HG03378 (cell line): ENCODE results near the gene CAPZA1.
"Not testable (repeated sequence)": the region's sequence is repeated elsewhere in the genome, so short reads cannot be mapped to it uniquely, and the experiment has no call there.

Experiments used
- ATAC-seq: cut with Tn5 transposase; IDR thresholded peaks from one replicate; pipeline ENCODE4 v1.9.1; 2021; ENCODE audit warnings: mild to moderate bottlenecking, moderate library complexity; ENCODE audit not compliant: unreplicated experiment

The CAPZA1 gene

DNA sequence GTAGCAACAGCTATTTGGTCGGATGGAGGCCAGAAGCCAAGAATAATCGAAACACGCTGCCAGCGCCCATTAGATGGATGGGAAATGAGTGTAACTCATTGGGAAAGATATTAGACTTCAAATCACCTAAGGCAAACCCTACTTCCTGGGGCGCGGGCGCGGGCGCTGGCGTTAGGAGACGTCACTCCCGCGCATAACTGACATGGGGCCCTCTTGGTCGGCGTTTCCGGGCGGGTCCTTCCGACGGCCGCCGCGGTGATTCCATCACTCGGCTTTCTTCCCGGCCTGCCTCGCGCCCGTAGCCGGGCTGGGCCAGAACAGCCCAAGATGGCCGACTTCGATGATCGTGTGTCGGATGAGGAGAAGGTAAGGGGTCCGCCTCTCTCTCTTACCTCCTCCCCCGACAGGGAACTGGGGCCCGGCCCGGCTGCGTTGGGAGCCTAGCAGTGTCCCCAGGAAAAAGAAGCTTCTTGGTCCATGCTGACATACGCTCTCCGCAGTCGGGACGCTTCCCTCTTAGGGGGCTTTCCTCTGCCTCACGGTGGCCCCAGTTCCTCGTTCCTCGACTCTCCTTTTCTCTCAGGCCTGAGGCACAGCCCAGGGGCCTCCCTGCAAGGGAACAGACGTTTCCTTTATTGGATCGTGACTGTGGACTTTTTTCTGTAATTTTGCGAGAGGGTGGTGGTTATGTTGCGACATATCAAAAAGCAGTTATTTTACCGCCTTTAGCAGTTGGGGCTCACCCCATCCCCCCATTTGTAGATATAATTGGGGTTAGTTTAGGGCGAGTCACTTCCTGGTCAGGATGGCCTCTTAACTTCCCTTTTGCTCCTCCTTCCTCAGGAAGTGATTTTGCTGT lies at the start of gene CAPZA1:
Gene CAPZA1, plus strand, starts transcription at position 315 of the 859 bp plus-strand sequence. Its CDS starts 13 bp downstream, at position 328.
- ATAC-seq: peak; percentile 61

DNA sequence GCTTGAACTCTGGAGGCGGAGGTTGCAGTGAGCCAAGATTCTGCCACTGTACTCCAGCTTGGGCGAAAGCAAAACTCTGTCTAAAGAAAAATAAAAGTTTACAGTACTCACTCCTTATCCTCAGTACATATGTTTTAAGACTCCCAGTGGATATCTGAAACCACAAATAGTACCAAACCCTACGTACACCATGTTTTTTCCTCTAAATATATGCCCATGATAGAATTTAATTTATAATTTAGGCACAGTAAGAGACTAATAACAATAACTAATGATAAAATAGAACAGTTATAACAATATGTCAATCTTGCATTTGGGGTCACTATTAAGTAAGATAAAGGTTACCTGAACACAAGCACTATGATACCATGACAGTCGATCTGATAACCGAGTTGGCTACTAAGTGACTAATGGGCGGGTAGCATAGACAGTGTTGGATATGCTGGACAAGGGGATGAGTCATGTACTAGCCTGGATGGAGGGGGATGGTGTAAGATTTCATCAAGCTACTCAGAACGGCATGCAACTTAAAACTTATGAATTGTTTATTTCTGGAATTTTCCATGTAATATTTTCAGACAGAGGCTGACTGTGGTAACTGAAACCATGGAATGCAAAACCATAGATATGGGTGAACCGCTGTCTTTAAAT lies 44.4 kb upstream of the CAPZA1 start:
- ATAC-seq: no peak

DNA sequence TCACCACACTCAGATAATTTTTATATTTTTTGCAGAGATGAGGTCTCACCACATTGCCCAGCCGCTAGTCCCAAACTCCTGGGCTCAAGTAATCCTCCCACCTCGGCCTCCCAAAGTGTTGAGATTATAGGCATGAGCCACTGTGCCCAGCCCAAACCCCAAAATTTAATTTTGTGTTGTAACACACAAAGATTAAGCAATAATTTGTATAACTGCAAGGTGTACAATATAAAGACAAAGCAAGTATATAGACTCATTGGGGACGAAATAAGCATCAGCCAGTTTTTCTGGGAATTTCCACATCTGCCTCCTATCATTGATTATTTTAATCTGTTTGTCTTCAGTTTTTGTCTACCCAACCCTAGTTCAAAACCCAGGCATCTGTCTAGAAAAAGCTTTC lies 43.4 kb upstream of the CAPZA1 start:
- no peak for ATAC-seq

DNA sequence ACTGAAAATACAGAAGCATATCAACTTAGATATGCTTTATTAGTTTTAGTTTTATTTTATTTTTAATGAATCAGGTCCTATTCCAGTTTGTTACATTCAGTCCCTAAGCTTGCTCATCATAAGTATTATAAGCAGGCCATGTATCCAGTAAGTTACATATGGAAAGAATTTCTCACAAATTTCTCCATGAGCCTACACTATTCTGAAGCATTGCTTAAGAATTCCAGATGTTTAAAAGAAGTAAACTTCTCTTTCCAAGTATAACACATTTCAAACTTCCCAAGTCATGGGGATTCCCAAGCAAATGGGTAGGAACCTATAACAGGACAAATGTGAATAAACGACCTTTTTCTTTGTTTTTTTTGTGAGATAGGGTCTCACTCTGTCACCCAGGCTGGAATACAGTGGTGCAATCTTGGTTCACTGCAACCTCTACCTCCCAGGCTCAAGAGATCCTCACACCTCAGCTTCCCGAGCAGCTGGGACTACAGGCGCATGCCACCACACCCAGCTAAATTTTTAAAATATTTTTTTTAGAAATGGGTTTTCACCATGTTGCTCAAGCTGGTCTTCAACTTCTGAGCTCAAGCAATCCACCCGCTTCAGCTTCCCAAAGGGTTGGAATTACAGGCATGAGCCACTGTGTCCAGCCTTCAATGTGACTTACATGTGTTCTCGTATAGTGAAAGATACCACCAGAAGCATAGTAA lies 39.7 kb upstream of the CAPZA1 start:
- no peak for ATAC-seq

DNA sequence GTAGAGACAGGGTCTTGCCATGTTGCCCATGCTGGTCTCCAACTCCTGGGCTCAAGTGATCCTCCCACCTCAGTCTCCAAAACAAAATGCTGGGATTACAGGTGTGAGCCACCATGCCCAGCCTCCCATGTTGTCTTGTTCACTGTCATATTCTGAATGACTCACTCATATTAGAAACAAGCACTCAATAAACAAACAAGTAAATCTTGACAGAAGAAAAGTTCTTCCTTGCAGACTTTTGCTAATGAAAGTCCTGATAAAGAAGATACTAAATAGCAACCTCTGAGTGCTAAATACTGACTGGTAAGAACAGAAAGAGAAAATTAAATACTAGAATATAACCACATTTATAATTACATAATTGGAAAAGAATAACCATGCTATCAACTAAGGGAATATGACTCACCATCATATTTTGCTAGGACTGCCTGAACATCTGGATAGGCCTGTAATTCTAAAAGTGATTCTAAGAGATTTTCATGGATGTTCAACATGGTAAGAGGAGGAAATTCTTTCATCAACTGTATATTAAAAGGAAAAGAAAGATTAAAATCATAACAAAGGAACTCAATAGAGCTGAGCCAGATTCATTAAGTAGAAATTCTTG lies 37.9 kb upstream of the CAPZA1 start:
- no peak for ATAC-seq

DNA sequence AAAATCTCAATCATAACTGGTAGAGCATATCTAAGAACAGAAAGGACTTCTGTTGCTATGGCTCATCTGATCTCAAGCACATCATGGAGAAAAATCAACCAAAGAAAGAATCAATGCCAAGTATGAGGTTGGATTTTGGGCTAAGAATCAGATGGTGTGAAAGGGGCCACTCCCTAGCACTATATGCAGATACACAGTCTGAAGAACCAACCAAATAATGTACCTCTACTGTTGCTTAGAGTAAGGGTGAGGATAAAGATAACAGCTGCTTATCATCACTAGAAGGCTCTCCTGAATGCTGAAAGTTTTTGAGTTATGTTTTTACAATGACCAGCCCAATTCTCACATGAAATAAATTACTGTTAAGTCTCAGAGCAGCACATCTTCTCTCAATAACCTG lies 36.3 kb upstream of the CAPZA1 start:
- ATAC-seq: no peak

DNA sequence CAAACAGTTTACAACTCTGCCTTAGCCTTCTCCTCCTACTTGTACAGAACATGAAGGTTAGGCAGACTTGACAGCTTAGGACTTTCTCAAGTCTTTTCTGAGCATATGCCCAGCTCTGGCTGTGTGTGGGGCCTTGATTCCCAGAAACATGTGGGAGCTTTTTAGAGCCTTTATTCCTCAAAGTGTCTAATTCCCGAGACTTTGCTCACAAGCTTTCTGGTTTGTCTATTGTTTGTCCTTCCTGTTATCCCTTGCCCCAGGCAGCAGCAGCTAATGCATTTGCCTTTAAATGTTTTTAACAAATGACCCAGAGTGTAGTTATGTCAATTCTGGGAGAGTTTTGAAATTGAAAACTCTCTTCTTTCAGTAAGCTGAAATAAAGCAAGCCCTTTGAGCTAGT lies 29.9 kb upstream of the CAPZA1 start:
- no peak for ATAC-seq

DNA sequence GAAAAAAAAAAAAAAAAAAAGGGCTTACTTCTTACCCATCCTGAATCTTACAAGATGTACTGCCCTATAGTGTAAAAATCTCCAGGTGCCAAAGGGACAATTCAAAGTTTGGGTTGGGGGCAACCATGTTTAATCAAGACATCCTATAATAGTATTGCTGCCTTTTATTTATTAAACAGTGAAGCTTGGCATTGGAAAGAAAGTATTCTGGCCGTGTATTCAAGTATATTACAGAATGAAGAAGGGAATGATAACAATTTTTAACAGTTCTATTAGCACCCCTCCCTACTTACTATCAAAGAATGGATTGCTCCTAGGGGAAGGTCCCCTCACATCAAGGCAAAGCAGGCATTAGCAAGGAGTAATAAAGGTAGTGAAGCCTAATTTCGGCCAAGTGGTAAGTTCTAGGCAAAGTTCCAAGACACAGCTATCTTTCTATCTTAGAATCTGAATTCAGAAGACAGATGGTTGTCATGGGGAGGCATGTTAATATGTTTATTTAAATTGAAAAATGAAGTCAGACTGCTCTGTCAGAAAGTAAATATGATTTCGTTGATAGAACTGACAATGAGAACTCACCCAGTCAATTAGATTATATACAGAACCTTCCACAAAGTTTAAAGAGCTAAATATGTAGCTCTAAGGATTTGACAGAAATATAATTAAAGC lies 25.3 kb upstream of the CAPZA1 start:
- no peak for ATAC-seq

DNA sequence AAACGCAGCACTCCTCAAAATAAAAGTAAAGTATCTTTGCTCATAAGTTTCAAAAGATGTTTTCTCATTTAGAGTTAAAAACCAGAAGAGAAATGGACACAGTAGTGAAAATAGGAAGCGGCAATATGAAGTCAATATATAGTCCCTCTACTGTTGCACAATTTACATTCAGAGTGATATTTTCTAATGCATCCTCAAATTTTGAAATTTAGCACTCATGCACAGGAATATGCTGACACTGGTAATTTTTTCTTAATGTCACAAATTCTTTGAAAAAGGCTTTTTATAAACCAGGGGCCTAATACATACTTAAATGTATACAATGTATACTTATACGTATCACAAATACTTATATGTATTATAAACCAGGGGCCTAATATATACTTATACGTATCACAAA lies 20.2 kb upstream of the CAPZA1 start:
- no peak for ATAC-seq

DNA sequence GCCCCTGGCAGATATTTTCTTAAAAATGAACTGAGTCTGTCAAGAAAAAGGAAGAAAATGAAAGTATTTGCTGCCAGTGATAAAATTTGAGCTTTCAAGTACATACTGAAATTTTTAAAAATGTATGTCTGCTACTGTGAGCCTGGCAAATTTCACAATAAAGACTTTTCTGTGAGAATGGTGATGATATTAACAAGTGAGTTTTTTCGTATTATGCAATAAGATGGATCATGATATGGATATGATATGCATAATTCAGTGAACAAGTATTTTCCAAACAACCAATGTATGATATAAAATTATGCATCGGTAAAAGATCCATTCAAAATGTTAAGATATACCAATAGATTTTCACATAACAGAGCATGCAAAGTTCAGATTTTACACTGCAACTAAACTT lies 16.6 kb upstream of the CAPZA1 start:
- ATAC-seq: no peak

DNA sequence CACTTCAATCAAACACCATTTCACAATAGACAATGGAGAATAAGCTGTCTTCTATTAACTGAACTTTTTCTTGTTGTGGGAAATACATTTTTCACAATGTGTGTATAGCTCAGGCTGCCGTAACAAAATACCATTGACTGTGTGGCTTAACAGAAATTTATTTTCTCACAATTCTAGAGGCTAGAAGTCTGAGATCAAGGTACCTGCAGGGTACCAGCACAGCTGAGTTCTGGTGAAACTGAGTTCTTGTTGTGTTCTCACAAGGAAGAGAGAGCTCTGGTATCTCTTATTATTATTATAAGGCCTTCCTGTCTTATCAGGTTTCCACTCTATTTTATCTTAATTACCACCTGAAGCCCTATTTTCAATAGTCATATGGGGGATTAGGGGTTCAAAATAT lies 16.1 kb upstream of the CAPZA1 start:
- no peak for ATAC-seq

DNA sequence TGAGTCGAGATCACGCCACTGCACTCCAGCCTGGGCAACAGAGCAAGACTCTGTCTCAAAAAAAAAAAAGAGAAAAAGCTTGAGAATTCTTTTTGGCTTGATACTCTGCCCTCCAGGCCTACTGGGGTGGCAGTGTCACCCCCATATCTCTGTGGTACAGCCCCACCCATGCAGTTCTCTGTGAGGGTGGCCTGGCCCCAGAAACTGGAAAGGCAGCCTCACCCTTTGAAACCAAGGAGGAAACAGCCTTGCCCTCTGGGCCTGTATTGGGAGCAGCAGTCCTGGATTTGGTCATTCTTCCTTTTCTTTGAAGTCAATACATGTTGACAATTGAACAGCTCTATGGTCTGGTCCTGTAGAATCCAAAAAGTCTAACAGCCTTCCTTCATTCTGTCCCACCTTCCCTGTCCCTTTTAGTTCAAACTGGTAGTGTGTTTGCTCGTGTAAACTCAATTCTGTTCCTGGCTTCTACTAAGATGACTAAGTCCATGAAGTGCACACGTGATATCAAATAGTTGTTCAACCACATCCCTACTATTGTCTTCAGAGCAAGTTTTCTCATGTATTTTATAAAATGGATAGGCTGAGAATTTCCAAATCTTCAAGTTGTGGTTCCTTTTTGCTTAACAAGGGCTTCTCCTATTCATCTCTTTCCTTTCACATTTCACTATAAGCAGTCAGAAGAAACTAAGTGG lies 13.9 kb upstream of the CAPZA1 start:
- ATAC-seq: no peak

DNA sequence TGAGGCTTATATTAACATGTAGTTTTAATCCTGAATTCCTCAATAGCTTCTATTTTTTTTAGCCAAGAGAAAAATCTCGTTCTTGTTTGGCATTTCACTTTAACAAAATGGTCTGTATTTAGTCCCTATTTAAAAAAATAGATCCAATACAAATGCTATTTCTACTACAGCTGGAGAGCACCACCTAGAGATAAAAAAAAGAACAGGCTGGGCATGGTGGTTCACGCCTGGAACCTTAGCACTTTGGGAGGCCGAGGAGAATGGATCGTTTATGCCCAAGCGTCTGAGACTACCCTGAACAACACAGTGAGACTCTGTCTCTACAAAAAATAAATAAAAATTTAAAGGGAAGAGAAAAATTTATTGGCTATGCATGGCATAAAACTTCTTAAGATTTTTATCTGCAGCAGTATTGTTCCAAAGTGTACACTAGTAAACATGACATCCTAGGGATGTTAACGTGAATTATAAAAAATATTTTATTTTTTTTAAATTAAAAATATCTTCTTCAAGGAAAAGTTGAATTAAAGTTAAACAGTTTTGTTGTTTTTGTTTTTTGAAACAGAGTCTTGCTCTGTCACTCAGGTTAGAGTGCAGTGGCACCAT lies 5.1 kb upstream of the CAPZA1 start:
- no peak for ATAC-seq

DNA sequence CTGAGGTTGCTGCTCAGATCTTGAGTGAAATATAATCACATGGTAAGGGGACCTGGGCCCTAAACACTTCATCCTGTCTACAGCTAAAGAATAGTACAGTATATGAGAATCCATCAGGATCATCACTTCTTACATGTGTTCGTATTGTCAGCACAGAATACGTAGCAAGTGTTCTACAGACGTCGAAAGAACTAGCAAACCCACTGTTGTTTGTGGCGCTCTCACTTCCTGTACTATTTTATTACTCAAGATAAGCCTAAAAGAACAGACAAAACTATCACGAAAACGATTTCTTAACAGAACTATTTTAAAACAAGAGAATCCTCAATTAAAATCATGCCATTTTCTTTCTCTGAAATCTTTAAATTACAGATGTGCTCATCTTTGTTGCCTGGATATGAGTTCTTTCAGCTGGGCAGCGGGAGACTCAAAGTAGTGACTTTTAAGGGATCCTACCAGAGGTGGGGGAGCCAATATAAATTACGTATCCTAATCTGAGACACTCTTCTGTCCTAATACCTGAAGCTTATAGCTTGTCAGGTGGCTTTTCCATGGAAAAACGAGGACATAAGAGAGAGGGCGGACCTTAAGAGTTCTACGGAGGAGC lies 1.4 kb upstream of the CAPZA1 start:
- no peak for ATAC-seq

DNA sequence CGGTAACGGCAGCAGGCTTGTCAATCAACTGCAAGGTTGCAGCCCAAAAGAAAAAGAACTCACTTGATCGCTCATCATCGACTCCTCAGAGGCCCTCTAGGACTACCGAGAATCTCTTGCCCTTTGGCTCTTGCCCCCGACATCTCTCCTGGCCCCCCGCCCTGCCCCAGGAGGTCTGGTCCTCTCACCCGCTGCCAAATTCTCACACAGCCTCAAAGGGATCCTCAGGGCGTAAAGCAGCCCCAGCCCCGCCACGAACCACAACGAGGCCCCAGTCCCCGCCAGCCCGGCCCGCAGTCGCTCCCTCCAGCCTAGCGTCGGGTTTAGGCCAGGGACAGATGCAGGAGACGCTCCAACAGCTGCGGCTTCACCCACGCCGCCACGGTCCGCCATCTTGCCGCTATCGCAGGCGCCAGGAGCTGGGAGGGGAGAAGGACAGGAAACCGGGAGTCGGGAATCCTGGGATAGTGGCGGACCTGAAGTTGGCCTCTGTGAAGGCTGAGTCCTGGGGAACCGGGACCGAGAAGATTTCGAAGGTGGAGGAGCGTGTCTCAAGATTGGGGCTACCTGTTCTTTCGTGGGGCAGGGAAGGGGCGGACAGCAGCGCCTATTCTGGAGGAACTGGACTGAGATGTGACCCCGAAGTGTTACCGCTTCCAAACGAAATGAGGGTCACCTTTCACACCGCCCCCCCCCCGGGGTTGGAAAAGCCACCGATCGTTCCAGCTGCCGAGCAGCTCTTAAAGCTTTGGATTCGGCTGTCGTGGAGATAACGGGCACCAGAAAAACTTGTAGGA lies 713 bp upstream of the CAPZA1 start, which contains the start of gene ST7L:
Gene ST7L, minus strand, starts transcription at position 421 of the 797 bp plus-strand sequence. Its CDS starts 28 bp downstream, at position 393.
- no peak for ATAC-seq

DNA sequence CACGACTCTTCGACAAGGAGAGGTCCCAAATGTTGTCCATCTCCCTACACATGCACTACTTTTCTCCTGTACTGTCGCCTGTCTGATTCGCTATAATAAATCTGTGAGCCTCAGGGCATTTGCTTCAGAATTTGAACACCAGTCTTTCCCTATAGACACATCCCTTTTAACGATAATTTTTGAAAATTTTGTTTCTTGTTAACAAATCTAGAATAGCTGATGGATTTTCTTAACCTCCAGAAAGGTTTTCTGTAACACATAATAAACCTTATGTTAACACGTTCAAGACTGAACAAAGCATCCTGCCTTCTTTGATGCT lies 704 bp downstream of the CAPZA1 start:
- ATAC-seq: no peak

DNA sequence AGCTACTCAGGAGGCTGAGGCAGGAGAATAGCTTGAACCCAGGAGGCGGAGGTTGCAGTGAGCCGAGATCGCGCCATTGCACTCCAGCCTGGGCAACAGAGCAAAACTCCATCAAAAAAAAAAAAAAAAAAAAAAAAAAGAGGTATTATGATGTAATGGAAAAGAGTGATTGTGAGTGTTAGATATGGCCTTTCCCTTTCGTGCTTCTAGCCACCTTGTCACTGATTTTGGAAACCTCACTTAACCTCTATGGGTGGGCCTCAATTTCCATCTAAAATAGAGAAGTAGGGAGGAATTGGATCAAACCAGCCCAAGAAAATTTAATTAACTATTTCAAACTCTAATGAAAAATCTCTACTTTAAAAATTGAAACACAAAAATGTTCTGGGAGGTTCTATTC lies 4.9 kb downstream of the CAPZA1 start:
- not testable (repeated sequence) for ATAC-seq

DNA sequence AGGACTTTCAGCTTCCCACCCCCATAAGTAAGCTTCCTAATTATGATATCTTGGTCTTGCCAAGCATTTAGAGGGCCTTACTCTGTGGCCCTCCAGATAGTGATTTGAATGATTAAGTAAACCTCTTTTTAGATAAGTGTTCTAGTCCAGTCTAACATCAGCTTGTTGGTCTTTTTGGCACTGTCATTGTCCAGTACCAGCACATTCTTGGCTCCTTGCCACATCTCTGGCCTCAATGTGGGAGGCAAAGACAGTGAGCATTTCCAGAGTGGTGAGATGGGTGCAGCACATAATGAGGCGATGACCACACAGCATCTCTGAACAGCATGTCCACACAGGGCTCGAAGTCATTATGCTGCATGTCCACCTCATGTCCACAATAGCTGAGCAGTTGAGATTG lies 6.1 kb downstream of the CAPZA1 start:
- ATAC-seq: no peak

DNA sequence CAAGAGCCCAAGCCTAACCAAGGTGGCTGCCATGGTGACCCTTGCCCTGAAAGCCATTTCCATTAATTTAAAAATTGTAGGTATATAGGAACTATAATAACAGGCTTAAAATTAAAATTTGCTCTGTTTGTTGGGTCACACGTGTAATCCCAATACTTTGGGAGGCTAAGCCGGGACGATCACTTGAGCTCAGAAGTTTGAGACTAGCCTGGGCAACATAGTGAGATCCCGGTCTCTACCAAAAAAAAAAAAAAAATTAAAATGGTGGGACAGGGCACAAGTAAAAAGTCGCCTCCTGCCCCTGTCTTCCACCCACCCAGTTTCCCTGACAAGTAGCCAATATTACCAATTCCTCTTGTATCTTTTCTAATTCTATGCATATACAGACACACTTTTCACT lies 6.6 kb downstream of the CAPZA1 start:
- no peak for ATAC-seq
